Glutamatergic neuron (in vitro differentiated cells): ENCODE data around the gene PDE8A. TPM values are rescaled to one million over a fixed set of nuclear protein-coding genes. Genes with fewer than 3 reads are reported as not detected.

Experiments used
- DNase-seq: peaks from one replicate; pipeline ENCODE4 v3.0.0; 2022
- H3K27ac Mint-ChIP-seq: one replicate; pipeline ENCODE4 v1.8.0; 2020; ENCODE audit warnings: mild to moderate bottlenecking, mixed read lengths, inconsistent platforms; ENCODE audit not compliant: unreplicated experiment
- H3K27me3 Mint-ChIP-seq: one replicate; pipeline ENCODE4 v1.8.0; 2020; ENCODE audit warnings: mild to moderate bottlenecking, moderate library complexity, mixed read lengths, inconsistent platforms; ENCODE audit not compliant: unreplicated experiment
- H3K36me3 Mint-ChIP-seq: one replicate; pipeline ENCODE4 v1.8.0; 2020; ENCODE audit warnings: mild to moderate bottlenecking, mixed read lengths, inconsistent platforms; ENCODE audit not compliant: unreplicated experiment
- H3K4me1 Mint-ChIP-seq: one replicate; pipeline ENCODE4 v1.8.0; 2020; ENCODE audit warnings: mild to moderate bottlenecking, low read depth, mixed read lengths, inconsistent platforms; ENCODE audit not compliant: unreplicated experiment
- H3K4me3 Mint-ChIP-seq: one replicate; pipeline ENCODE4 v1.8.0; 2020; ENCODE audit warnings: mild to moderate bottlenecking, mixed read lengths, inconsistent platforms; ENCODE audit not compliant: unreplicated experiment
- H3K9me3 Mint-ChIP-seq: one replicate; pipeline ENCODE4 v1.8.0; 2020; ENCODE audit warnings: mild to moderate bottlenecking, moderate library complexity, mixed read lengths, inconsistent platforms; ENCODE audit not compliant: unreplicated experiment
- CTCF ChIP-seq: fragments of 200-600 bp; sonication (generic); IDR thresholded peaks from one replicate; pipeline ENCODE4 v1.5.0; 2021; ENCODE audit not compliant: partially characterized antibody, unreplicated experiment
- total RNA-seq: library from RNA; stranded (reverse); fragmentation: NEBNext Ultra II Directional; extraction: Animal tissue kit (Norgen Biotek cat#: 25700); gene quantifications from one replicate; pipeline ENCODE4 v1.2.1, GENCODE V29; 2021; ENCODE audit not compliant: unreplicated experiment

The PDE8A gene
- total RNA-seq, 1 donor from 2014 or later: 5.7 TPM

DNA sequence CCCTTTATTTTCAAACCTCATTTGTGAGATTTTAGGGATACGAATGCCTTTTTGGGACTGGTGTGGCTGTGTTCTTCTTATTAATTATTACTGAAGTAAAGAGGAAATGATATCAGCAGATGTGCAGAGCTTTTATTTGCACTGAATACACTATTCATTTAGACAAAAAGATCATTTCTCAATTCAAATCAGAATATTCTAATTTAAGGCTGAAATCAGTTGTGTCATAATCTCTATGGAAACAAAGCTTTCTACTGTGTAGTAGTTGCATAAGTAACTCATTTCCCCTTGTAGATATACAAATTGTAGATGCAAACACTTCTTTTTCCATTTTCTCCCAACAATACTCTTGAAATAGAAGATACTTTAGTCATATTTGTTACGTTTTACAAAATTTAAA lies 56.0 kb downstream of the PDE8A start:
- Mint-ChIP-seq H3K36me3 (no peaks in the 10 kb centered on the region), H3K9me3 (no peaks in the 10 kb centered on the region), H3K4me3 (no peak overlapping the region), H3K27me3 (no peaks in the 10 kb centered on the region), H3K4me1 (peaks cover 6% of the 10 kb centered on the region), H3K27ac (no peak overlapping the region)
- DNase-seq: no peak
- no peak for TF ChIP-seq CTCF

GRCh38 chr15:85041230-85041629 lies 59.6 kb downstream of the PDE8A start:
- no peak for TF ChIP-seq CTCF
- H3K27ac Mint-ChIP-seq: no peak overlapping the region
- no peak for DNase-seq
- H3K36me3 Mint-ChIP-seq: no peaks in the 10 kb centered on the region
- no peaks in the 10 kb centered on the region for H3K27me3 Mint-ChIP-seq
- H3K9me3 Mint-ChIP-seq: no peaks in the 10 kb centered on the region
- H3K4me1 Mint-ChIP-seq: peaks cover 12% of the 10 kb centered on the region
- H3K4me3 Mint-ChIP-seq: no peak overlapping the region

- no peaks in the 10 kb centered on the region for H3K9me3 Mint-ChIP-seq
- no peak overlapping the region for H3K27ac Mint-ChIP-seq
- peaks cover 6% of the 10 kb centered on the region for H3K4me1 Mint-ChIP-seq
- TF ChIP-seq CTCF: no peak
- H3K27me3 Mint-ChIP-seq: no peaks in the 10 kb centered on the region
- no peaks in the 10 kb centered on the region for H3K36me3 Mint-ChIP-seq
- DNase-seq: no peak
- no peak overlapping the region for H3K4me3 Mint-ChIP-seq
Measured at GRCh38 chr15:85044251-85044853, 62.7 kb downstream of the PDE8A start.

- Mint-ChIP-seq H3K27me3 (no peaks in the 10 kb centered on the region), H3K9me3 (no peaks in the 10 kb centered on the region), H3K27ac (no peak overlapping the region), H3K36me3 (no peaks in the 10 kb centered on the region), H3K4me1 (peaks cover 6% of the 10 kb centered on the region), H3K4me3 (no peak overlapping the region)
- no peak for DNase-seq
- TF ChIP-seq CTCF: no peak
Measured at GRCh38 chr15:85044894-85045293, 63.2 kb downstream of the PDE8A start.

- Mint-ChIP-seq H3K4me3 (no peak overlapping the region), H3K27ac (no peak overlapping the region)
Measured at GRCh38 chr15:85045615-85046014, 64.0 kb downstream of the PDE8A start.

More at GRCh38 chr15:85045615-85046014, 64.0 kb downstream of the PDE8A start:
- no peak for TF ChIP-seq CTCF
- peaks cover 6% of the 10 kb centered on the region for H3K4me1 Mint-ChIP-seq
- no peak for DNase-seq
- H3K27me3 Mint-ChIP-seq: no peaks in the 10 kb centered on the region
- H3K36me3 Mint-ChIP-seq: no peaks in the 10 kb centered on the region
- H3K9me3 Mint-ChIP-seq: no peaks in the 10 kb centered on the region
